Measurements from ENCODE around the gene C1orf74.
A peak's percentile ranks its signal among the peaks of the same experiment; 100 is the strongest.
"Not testable (repeated sequence)": the region's sequence is repeated elsewhere in the genome, so short reads cannot be mapped to it uniquely, and the experiment has no call there.

Gene C1orf74

DNA sequence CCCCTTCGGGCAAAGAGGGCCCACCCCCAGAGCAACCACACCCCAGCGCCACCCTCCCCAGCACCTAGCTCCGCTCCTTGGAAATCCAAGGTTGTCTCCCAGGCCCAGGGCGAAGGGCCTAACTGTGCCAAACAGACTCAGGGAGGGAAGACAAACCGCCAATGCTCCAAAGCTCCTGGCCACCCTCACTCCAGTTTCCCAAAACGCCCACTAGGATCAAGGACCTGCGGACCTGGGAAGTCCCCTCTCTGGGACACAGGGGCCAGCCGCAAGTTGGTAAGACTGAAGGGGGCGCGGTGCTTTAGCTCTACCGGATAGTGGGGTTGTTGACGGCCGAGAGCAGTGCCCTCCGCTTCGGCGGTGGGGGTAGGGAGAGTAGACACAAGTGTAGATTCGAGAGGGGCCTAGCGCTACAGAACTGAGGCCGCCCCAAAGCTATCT is 21.0 kb upstream of the C1orf74 start:
- no peak for DNase-seq

DNA sequence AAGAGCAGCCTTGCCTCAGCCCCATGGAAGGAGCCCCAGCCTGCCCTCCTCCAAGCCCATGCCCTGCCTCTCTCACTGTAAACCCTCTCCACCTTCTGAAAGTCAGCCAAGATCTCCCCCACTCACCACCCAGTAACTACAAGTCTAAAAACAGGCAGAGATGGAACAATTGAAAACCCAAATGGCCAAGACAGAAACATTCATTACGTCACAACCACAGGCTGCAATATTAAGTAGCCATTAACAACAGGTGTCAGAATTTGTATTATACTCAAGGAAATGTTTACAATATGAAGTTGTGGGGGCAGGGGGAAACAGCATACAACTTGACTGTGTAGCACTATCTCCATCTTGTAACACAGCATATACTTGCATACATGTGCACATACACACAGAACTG is 19.2 kb upstream of the C1orf74 start:
- DNase-seq: no peak

DNA sequence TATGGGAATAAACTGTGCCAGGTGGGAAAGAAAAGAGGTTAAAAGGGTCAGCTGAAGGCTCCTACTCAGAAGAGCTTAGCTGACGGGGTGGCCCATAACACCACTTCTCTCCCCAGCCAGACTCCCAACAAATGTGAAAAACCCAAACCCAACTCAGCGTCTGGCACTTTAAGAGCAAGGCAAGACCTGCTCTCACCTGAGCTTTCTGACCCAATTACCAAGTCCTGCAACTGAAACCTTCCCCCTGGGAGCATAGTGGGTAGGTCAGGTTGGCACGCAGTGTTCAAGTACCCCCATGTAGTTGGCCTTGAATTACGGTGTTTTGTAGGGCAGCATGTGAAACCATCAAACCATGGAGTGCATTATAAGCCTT is 18.4 kb upstream of the C1orf74 start:
- no peak for DNase-seq

DNA sequence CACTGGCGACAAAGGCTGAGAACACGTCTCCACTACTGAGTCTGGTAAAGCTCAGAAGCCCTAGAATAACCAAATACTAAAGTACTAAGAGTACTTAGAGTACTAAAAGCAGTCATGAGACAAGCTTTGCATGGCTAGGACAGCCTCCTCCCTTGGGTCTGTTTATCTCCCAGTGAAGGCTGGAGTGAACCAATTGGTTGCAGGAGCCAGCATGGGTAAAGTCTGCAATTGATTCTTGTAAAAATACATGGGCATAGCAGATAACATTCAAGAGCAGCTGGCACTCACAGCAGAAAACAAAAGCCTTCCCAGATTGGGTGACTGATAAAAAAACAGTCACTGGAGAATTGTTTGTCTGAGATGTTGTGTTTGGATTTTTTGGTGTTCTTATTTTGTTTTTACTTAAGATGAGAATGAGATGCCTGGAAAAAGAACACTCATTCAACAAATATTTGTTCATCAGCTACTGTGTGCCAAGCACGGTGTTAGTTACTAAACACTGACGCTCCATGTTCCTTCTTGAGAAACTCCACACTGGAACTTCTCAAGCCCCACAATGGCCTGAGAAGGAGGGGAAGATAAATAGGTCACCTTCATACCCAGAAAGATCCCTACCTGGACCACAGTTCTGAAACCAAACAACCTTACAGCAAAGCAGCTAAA is 17.9 kb upstream of the C1orf74 start:
- no peak for DNase-seq

DNA sequence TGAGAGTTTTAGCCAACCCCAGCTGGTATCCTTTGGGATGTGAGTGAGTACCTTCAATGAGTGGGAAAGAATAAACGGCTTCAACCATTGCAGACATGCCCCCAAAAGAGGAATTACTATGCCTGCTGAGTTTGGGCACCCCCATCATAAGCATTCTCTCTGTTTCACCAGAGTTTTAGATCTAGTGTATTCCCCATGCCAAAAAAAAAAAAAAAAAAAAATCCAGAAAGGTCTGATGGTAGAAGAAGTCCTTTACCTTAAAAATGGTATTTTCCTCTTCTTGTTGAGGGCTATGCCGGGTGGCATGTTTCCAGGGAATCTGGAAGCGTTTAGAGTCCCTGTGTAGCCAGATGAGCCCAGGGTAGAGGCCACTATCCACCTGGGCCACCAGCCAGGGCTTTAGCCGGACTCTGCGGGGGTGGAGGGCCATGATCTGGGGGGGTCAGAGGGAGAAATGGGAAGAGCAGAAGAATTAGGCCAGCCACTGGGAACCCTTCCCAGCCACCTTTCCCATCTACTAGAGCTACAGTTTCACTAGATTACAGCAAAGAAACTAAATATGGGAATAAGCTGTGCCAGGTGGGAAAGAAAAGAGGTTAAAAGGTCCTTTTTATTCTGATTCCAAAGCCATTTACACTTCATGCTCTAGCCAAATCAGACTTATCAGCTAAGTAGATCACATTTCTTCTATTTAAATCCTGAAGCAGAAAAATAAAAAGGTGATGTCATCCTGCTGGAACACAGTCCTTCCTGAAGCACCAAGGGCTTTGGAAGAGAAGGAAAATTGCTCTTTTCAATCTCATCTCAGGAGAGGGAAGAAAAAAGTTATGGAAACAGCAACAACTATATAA is 16.9 kb upstream of the C1orf74 start:
- peak; percentile 70 for DNase-seq

DNA sequence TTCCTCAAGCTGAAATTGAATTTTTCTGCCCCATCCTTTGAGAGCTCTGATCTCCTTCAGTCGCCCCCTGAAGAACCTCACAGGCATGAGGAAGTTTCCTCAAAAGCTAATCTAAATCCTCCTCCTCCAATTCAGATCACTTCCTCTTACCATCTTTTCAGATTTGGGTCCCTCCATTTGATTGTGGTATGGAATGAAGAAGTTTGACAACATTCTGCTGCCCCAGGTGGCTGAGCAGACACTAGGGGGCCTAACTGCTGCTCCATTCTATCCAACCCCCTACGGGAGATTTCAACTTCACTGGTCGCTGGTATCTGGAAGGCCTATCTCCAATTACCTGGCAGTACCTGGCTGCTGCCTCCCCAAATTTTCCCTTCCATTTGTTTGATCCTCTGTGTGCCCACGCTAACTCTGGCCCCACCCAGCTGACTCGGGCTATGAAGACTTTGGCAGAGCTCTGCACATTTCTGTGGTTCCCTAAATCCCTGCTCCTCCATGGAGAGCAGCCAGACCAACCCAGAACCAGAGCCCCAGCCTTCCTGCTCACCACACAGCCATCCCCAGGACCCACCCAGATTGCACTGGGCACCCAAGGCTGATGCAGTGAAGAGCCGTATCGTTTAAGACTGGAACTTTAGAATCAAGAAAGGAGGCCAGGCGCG is 13.8 kb upstream of the C1orf74 start:
- DNase-seq: no peak

DNA sequence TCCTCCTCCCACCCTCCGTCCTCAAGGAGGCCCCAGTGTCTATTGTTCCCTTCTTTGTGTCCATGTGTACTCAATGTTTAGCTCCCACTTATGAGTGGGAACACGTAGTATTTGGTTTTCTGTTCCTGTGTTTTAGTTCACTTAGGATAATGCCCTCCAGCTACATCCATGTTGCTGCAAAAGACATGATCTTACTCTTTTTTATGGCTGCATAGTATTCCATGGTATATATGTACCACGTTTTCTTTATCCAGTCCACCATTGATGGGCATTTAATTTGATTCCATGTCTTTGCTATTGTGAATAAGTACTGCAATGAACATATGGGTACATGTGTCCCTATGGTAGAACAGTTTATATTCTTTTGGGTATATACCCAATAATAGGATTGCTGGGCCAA is 9.4 kb upstream of the C1orf74 start:
- not testable (repeated sequence) for DNase-seq

DNA sequence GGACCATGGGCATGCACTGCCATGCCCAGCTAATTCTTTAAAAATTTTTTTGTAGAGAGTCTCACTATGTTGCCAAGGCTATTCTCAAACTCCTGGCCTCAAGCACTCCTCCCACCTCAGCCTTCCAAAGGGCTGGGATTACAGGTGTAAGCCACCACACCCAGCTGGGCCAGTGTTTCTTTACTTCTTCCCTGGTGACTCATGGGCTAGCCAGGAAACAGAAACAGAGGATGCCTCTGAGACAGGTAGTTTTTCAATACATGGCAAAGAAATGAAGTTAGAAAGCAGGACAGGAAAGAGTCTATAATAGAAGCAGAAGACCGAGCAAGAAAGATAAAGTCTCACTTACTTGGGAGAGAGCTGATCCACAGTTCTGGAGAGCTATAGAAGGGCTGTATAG is 7.6 kb upstream of the C1orf74 start:
- DNase-seq: no peak

DNA sequence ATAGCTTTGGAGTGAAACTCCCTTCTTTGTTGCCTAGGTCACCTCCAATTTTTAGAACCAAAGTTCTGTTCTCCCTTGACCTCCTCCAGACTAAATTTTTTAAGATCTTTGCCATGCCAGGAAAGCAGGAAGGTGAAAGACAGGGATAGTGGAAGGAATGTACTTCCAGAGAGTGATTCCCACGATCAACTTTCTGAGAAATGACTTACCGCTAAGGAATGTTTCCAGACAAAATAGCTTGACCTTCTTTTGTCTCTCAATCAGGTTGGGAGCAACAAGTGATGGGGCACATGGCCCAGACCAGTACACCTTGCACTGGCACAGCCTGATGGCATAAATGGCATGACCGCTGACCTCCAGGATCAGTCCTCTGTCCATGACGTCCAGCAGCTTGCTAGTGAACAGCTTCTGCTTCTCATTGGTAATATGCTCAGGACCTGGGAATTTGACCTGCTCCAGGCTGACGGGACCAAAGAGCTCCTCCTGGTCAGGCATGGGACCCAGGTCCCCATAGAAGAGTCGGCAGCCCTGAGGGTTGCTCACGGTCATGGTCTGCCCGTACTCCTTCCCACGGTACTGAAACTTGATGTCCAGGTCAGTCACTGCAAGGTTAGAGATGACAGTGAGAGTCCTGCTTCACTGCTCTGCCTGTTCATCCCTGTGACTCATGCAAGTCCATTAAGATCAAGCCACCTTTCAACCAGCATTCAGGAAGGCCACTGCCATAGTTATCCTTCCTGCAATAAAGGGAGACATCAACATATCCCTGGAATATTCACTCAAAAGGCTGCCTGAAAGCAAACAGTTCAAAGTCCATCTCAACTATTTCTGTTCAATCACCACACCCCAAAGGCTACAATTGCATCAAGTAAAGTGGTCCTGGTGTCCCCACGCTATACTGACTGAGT is 6.2 kb upstream of the C1orf74 start:
- DNase-seq: no peak

DNA sequence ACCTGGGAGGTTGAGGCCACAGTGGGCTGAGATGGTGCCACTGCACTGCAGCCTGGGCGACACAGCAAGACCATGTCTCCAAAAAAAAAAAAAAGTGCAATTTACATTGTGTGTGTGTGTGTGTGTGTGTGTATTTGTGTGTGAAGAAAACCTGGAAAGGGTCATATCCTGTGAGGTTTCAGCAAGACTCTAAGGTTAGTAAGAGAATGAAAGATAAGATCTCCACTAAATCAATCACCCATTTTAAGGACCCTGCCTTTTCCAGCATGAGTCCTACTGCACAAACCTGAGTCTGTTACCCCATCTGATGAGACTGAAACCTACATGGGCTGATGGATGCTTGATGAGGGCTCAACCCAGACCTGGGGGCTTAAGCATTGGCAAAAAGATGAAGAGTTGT is 4.9 kb upstream of the C1orf74 start:
- no peak for DNase-seq

DNA sequence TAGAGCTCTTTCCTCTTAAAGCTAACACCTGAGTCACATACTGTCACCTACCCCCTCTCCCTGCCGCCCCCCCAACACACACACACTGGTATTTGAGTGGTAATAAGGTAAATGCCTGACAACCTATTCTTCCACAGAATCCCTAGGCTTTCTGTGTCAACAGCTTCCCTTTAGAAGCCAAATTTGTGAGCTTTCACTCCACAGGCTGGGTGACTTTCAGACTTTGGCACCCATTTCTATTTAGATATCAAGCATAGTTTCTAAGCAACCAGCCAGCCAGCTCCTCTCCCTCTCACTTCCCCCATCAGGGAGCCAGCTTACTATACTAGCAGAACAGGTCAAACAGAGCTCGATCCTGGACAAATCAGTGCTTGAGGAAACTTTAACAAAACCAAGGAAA is 3.2 kb upstream of the C1orf74 start:
- no peak for DNase-seq

DNA sequence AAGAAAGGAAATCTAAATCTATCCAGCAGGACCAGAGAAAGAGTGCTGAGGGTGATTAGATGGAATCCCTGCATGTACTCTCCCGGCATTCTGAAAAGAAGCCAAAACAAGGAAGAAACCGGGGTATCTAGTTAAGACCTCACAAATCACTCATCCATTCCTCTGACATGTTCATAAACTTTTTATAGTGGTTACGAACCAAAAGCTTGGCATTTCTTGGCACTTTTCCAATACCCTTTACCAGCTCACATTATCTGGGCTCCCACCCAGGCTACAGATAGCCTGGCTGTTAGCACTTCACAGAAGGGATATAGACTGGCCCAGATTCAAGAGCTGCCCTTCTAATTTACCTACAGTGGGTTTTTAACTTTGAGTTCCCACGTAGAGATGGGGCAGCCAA is 1.8 kb upstream of the C1orf74 start:
- DNase-seq: no peak

DNA sequence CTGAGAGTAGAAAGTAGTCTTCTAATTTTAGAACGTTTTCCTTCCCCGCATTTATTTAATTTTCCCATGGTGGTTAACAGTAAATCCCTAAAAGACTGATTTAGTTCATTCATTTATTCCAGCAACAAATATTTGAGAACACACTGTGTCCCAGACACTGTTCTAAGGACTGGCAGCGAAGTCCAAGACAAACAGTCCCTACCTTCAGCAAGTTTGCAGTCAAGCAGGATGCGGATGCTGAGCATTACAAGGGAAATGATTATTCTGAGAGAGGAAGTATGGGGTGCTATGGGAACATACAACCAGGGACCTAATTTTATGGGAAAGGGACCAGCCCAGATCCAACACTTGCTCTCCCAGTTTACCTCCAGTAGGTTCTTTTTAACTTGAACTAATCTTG is 1.2 kb upstream of the C1orf74 start:
- no peak for DNase-seq

DNA sequence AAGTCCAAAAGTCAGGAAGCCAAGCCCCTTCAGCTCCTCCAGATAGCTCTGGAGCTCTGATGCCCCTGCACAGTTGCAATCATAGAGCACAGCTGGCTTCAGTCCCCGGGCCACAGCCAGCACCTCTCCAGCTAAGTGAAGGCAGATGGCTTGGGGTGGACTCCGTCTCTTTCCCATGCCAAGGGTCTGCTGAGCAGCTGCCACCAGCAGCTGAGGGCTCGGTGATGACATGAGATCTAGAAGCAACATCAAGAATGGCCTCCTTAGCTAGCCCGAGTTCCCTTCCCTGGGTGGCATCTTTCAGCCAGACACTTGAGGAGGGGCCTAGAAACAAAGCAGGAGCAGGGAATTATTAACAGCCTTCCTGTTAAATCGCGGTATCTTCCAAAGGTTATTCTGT is 973 bp downstream of the C1orf74 start:
- peak; percentile 56 for DNase-seq

DNA sequence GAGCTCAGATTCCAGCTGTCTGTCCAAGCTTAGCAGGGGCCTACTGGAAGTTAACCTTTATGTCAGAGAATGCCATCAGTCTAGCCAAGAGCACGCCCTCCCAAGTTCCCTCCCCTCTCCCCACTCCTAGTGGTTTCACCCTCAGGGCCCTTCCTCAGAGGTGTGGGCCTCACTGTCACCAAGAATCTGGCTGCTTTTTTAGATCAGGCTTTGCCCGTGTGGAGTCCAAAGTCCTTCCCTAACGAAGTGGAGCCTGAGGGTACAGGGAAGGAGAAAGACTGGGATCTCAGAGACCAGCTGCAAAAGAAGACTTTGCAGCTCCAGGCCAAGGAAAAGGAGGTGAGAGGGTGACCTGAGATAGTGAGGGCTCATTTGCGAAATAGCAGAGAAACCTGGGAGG is 4.1 kb downstream of the C1orf74 start:
- DNase-seq: no peak

DNA sequence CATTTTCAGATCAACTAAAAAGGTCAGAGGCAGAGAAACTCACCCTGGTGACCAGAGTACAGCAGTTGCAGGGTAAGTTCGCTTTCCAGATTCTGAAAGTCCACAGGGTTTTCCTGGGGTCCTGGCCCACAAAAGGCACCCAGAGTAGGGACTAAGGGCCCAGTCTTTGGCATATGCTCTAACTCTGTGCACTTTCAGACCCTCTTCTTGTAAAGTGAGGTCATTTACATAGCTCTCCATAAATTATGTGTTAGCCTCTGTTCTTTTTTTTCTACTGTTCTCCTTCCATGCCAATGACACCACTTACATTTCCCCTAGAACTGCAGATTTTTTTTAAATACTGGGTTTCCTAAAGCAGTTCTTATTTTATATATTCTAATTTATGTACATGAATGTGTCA is 6.3 kb downstream of the C1orf74 start:
- DNase-seq: no peak

DNA sequence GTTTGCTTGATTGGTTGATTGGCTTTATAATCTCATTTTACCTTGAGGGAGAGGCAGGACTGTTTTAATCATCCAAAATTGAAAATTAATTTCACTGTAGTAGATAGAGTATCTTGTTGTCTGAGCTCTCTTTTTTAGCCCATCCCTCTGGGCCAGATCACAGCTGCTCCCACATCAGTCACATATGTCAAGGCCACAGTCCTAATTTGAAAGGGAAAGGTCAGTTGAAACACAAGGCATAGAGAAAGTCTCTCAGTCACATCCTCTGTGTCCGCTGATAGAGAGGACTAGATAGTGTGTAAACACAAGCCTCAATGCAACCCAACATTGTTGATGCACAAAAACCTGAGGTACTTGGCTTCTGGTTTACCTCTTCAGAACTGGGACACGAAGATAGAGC is 6.8 kb downstream of the C1orf74 start:
- no peak for DNase-seq

DNA sequence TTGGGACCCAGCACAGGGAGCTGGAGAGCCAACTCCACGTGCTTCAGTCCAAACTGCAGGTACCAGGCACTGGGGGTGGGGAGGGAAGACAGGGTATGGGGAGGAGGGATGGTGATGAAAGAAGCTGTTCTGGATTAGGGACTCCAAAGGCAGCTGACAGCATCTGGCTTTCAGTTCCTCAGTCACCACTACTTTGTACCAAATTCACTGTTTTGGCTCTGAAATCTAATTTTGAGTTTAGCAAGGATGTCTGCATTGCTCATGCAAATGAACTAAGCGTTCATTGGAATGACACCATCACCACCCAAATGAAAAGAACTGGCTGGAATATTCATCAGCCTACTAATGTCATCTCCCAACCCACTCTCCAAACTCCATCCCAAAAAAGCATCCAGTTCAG is 8.7 kb downstream of the C1orf74 start:
- no peak for DNase-seq

DNA sequence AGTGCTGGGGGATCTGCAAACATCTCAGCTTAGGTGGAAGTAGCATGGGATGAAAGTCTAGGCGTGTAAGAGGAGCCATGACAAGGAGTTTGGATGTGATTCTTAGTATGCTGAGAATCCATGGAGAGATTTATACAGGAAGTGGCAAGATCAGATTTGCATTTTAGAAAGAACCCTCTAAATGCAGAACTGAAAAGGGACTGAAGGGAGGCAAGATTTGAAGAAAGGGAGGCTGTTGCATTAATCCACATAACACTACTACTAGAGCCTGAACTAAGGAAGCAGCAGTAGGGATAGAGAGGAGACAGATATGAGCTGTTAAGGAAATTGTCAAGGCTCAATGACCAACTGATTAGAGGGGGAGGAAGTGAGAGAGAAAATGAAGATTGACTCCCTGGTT is 9.8 kb downstream of the C1orf74 start:
- no peak for DNase-seq

DNA sequence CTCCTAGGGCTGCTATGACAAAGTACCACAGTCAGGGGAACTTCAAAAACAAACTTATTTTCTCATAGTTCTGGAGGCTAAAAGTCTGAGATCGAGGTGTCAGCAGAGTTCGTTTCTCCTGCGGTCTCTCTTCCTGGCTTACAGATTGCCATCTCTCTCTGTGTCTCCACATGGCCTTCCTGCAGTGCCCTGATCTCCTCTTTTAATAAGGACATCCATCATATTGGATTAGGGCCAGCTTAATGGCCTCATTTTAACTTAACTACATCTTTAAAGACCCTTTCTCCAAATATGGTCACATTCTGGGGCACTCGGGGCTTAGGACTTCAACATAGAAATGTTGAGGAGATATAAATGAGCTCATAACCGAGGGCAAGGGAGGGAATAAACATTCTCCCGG is 12.2 kb downstream of the C1orf74 start:
- no peak for DNase-seq

DNA sequence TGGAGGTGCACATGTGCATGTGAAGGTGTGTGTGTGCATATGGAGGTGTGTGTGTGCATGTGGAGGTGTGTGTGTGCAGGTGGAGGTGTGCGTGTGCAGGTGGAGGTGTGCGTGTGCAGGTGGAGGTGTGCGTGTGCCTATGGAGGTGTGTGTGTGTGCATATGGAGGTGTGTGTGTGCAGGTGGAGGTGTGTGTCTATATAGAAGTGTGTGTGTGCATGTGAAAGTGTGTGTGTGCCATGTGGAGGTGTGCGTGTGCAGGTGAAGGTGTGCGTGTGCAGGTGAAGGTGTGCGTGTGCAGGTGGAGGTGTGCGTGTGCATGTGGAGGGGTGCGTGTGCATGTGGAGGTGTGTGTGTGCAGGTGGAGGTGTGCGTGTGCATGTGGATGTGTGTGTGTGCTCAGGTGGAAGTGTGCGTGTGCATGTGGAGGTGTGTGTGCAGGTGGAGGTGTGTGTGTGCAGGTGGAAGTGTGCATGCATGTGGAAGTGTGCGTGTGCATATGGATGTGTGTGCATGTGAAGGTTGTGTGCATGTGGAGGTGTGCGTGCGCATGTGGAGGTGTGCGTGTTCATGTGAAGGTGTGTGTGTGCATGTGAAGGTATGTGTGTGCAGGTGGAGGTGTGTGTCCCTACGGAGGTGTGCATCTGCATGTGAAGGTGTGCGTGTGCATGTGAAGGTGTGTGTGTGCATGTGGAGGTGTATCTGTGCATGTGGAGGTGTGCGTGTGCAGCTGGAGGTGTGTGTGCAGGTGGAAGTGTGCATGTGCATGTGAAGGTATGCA is 13.5 kb downstream of the C1orf74 start:
- no peak for DNase-seq

DNA sequence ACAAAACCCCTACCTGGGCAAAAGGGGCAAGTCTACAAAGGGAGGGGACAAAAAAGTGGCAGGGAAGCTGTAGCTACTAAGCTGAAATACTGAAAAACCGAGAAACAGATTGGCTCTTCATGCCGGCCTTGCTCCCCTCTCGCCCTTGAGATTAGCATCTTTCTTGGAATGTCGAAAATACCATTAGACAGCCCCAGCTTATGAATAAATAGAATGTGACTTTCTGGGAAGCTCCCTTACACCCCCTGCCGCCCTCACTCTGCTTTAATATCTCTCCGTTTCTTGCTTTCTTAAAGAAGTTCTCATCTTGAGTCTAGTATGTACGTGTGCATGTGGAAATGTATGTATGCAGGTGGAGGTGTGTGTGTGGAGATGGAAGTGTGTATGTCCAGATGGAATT is 14.4 kb downstream of the C1orf74 start:
- DNase-seq: no peak

Data from femur (tissue), 1 donor.